Spinal cord (tissue), 10 donors: ENCODE results near the gene CDK11B. TPM values are rescaled to one million over a fixed set of nuclear protein-coding genes. Genes with fewer than 3 reads are reported as not detected.
"Not testable (repeated sequence)": the region's sequence is repeated elsewhere in the genome, so short reads cannot be mapped to it uniquely, and the experiment has no call there.

Experiments
- DNase-seq, 6 donors: peaks; one replicate each; pipeline versions ENCODE4 v3.0.0 to v3.0.0-alpha.2; 2013 to 2015; ENCODE audit warnings: low spot score in 6 of 6, low read depth in 4 of 6
- H3K27ac ChIP-seq: one replicate; pipeline ENCODE4 v1.5.1; 2013; ENCODE audit warnings: low read depth, low read length, control low read depth
- H3K27me3 ChIP-seq: one replicate; pipeline ENCODE4 v1.6.1; 2013; ENCODE audit warnings: low read length; ENCODE audit not compliant: control insufficient read depth, insufficient read depth
- H3K36me3 ChIP-seq: one replicate; pipeline ENCODE4 v1.6.1; 2013; ENCODE audit warnings: low read length; ENCODE audit not compliant: control insufficient read depth, insufficient read depth
- H3K4me1 ChIP-seq: one replicate; pipeline ENCODE4 v1.6.1; 2013; ENCODE audit warnings: low read length; ENCODE audit not compliant: control insufficient read depth, insufficient read depth
- H3K4me3 ChIP-seq: one replicate; pipeline ENCODE4 v1.5.1; 2013; ENCODE audit warnings: low read depth, low read length, control low read depth
- H3K9me3 ChIP-seq: one replicate; pipeline ENCODE4 v1.6.1; 2013; ENCODE audit warnings: low read length; ENCODE audit not compliant: control insufficient read depth, insufficient read depth
- WGBS: methylation state at CpG from one replicate; pipeline ENCODE4 v1.1.5; 2013; ENCODE audit warnings: missing lambda C conversion rate; ENCODE audit not compliant: insufficient coverage; 5-methylcytosine and 5-hydroxymethylcytosine counted together
- polyA plus RNA-seq, 2 donors: library from polyadenylated mRNA; unstranded; fragments of 120-200 nt; gene quantifications; one replicate each; pipeline ENCODE4 v1.2.1, GENCODE V29; 2013; ENCODE audit not compliant: insufficient read length in 2 of 2
- total RNA-seq, 2 donors: library from RNA; depleted of rRNA in 1 of 2; stranded (reverse); fragments of 120-200 nt in 1 of 2; fragments of >200 nt in 1 of 2; gene quantifications; one replicate each; pipeline versions ENCODE4 v1.2.3 to v1.2.4, GENCODE V29; 2013 to 2014
- donor health status: healthy.

Gene CDK11B
- total and polyA plus RNA-seq, 4 donors, result 7.0 to 44.5 (median 29.6) TPM

DNA sequence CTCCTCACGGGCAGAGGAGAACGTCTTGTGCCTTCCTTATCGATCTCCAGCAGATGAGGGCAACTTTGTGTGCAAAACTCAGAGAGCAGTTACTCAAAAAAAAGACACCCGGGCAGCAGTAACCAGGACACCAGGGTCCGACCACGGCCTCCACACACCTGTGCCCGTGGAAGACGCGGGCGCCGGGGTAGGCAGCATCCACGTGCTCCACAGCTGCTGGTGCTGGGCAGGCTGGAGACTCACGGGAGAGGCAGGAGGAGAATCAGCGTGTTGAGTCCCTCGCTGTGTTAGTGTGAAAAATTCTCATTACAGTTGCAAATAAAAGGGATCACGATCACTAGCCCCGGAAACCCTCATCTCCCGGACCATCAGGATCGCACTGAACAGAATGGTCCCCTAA is 40.3 kb upstream of the CDK11B start:
- no CpG with 5 or more reads among the region's 19 CpGs for WGBS
- H3K27me3 ChIP-seq, H3K4me3 ChIP-seq, H3K27ac ChIP-seq, H3K4me1 ChIP-seq, H3K9me3 ChIP-seq, DNase-seq, H3K36me3 ChIP-seq: not testable (repeated sequence)

DNA sequence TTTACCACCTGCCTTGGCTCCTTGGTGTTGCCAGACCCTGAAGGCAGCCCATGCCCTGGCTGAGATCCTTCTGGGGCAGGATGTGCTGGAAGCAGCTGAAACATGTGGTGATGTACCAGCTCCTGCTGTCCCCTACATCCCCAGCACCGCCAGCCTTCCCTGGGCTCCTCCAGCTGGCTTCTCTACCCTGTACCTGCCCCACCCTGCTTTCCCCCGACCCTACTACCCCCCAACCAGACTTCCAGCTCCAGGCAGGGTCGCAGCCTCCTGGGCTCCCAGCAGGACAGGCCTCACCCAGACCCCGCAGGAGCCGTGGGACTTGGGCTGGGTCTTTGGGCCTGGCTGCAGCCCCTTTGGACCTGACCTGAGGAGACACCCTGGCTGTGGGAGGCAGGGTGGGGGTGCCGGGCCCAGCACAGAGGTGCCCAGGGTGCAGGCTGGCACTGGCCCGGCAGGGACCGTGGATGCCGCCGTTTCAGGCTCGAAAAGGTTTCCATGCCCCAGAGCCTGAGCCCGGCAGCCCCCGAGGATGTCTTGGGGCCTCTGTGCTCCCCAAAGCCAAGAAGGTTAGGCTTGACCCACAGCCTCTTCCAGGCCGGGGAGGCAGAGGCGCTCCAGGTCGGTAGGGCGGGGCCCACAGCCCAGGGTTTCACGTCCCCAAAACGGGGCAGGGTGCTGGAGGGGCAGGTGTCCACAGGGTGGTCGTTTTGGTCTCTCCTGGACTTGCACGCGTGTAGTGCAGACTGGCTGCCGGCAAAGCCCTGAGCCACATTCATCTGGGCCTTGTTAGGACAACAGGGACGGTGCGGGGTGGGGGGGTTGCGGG is 38.8 kb upstream of the CDK11B start:
- H3K36me3 ChIP-seq, H3K4me1 ChIP-seq, DNase-seq, H3K9me3 ChIP-seq, H3K27ac ChIP-seq, H3K4me3 ChIP-seq, H3K27me3 ChIP-seq: not testable (repeated sequence)
- 85% methylated on average over 7 of the region's 26 CpGs for WGBS

DNA sequence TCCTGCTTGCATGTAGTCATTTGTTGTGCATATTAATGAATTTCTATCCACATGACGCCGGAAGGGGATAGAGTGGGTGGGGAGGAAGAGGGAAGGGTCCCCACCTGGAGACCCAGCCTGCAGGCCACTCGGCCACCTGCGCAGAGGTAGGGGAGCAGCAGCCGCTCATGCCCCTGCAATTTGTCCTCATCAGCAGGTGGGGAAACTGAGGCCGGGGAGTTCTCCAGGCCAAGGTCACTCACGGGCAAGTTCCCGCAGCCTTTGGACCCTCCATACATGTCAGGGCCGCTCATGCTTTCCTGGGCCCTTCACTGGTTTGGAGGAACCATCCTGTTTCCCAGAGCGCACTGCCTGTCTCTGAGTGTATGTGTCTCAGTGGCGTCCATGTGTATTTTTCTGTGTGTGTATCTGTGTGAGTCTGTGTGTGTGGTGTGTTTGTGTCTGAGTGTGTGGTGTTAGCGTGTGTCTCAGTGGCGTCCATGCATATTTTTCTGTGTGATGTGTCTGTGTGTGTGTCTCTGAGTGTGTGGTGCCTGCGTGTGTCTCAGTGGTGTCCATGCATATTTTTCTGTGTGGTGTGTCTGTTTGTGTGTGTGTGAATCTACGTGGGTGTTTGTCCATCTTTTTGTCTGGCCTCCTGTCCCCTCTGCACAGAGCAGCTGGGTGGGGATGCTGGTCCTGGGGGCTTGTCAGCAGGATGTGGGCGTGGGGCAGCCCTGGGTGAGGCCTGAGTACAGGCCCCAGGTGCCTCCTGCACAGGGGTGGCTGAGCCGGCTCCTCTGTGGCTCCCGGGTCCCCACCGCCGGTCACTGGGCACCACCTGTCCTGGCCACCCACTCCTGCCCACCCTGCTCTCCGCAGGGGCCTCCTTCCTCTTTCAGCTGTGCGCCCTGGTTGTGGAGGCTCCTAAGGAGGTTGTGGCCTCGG is 37.9 kb upstream of the CDK11B start:
- H3K27me3 ChIP-seq, H3K9me3 ChIP-seq, H3K4me3 ChIP-seq, H3K4me1 ChIP-seq, H3K36me3 ChIP-seq, DNase-seq, H3K27ac ChIP-seq: not testable (repeated sequence)
- 98% methylated on average over 8 of the region's 23 CpGs for WGBS

DNA sequence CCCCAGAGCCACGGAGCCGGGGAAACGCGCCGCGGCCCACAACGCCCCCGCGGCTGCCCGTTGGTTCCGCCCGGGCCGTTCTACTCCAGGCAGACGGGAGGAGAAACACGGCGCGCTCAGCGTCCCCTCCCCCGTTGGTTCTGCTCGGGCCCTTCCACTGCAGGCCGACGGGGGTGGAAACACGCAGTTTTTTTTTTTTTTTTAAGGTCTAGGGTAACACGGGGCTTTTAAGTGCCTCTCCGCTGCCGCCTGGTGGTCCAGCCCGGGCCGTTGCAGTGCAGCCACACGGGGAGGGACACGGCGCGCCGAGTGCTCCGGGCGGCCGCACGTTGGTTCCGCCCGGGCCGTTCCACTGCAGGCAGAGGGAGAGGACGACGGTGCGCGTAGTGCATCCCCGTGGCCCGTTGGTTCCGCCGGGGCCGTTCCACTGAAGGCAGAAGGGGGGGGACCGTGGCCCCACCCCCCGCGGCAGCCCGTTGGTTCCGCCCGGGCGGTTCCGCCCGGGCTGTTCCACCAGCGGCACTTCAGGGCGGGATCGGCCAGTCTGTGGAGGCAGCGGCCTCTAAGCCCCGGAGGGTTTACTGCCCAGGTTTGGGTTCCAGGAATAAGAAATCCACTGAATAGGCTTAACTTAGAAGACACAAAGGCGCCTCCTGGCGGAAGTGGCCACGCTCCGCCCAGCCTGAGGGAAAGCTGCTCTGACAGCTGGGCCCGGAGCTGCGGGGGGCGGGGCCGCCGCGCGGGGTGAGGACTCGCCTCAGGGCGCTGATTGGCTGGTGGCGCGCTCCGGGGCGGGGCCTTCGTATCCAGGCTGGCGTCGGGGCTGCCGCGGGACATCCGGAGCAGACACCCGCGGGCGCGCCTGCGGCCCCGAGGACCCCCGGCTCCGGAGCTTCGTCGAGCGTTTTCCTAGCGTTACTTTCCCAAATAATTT is 34.2 kb upstream of the CDK11B start, which contains the start of gene SLC35E2B:
TSS of gene SLC35E2B (minus strand) at position 82 of the 934 bp plus-strand sequence. CDS start 16,096 bp downstream, outside the sequence.
- H3K4me1 ChIP-seq, H3K9me3 ChIP-seq, H3K36me3 ChIP-seq, H3K27me3 ChIP-seq: not testable (repeated sequence)
- H3K27ac ChIP-seq, result peak within 1 kb of the TSS; percentile 92
- H3K4me3 ChIP-seq, result peak within 1 kb of the TSS; percentile 51
- DNase-seq, result peak; percentile 53 to 98 (median 82)
- 0% methylated on average over 12 of the region's 98 CpGs for WGBS

DNA sequence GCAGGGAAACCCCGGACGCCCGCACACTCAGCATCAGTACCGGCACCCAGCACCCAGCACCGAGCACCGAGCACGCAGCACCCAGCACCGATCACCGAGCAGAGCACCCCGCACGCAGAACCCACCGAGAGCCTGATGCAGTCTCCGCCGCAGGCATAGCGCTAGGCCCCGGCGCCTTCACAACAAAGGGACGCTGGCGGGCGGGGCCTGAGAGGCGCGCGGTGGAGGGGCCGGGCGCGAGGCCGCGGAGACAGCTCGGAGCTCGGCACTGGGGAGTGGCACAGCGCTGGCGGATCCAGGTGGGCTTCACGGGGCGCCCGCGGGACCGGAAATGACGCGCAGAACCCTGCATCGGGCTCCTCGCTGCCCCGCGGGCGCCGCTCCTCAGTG is 33.5 kb upstream of the CDK11B start:
- H3K4me1 ChIP-seq, H3K27me3 ChIP-seq, H3K9me3 ChIP-seq, H3K36me3 ChIP-seq: not testable (repeated sequence)
- WGBS, result 0% methylated on average over 14 of the region's 45 CpGs
- peak overlapping the region; percentile 51 for H3K4me3 ChIP-seq
- DNase-seq, result peak in 5 of 6 donors; percentile 6 to 91 (median 29)
- H3K27ac ChIP-seq, result peak overlapping the region; percentile 92

DNA sequence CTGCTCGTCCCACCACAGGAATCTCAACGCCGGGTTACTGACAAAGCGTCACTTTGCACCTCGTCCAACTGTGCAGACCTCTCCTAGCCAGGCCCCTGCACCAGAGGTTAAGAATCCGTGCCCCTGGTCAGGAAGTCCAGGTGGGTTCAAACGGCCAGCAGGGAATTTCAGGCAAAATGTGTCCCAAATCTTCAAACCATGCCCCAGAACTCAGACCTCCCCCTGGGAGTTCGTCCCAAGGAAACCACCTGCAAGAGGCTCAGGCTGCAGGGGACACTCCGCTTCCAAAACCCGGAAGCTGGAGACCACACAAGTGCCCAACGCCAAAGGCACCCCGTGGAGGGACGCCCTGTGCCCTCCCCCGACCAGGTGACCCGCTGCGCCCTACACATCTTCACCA is 32.6 kb upstream of the CDK11B start:
- Histone ChIP-seq H3K4me3 (peak overlapping the region; percentile 12), H3K36me3 (peaks cover 12% of the 10 kb centered on the region)
- H3K9me3 ChIP-seq, H3K27ac ChIP-seq, DNase-seq, H3K4me1 ChIP-seq, H3K27me3 ChIP-seq: not testable (repeated sequence)
- no CpG with 5 or more reads among the region's 16 CpGs for WGBS

DNA sequence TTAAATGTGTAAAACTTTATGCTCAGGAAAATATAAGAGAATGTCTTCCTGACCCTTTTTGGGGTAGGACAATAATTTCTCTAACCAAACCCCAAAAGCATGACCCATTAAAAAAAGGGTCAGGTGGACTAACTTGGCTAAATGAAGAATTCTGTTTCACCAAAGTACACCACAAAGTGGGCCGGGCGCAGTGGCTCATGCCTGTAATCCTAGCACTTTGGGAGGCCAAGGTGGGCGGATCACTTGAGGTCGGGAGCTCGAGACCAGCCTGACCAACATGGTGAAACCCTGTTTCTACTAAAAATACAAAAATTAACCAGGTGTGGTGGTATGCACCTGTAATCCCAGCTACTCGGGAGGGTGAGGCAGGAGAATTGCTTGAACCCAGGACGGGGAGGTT is 30.7 kb upstream of the CDK11B start:
- H3K4me1 ChIP-seq, DNase-seq, H3K27ac ChIP-seq, H3K4me3 ChIP-seq, H3K9me3 ChIP-seq, H3K27me3 ChIP-seq: not testable (repeated sequence)
- H3K36me3 ChIP-seq, result peaks cover 17% of the 10 kb centered on the region
- 100% methylated on average over 2 of the region's 7 CpGs for WGBS

DNA sequence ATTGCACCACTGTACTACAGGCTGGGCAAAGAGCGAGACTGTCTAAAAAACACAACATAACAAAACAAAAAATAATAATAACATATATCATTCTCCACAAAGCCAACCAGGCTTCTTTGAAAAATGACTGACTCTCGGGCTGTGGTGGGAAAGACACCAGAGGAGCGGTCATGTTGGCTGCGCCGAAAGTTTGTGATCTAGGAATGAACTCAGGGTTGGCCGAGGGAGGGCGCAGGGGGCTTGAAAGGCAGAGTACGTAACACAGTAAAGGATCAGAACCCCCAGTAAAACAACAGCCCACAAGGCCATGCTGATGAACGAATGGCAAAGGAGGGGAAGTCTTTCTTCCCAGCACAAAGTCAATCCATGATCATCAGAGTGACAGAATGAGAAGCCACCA is 29.0 kb upstream of the CDK11B start:
- Histone ChIP-seq H3K4me3 (no peak overlapping the region), H3K27ac (no peak overlapping the region), H3K27me3 (no peaks in the 10 kb centered on the region), H3K4me1 (peaks cover 8% of the 10 kb centered on the region), H3K36me3 (peaks cover 30% of the 10 kb centered on the region), H3K9me3 (no peaks in the 10 kb centered on the region)
- no peak for DNase-seq
- no CpG with 5 or more reads among the region's 9 CpGs for WGBS

DNA sequence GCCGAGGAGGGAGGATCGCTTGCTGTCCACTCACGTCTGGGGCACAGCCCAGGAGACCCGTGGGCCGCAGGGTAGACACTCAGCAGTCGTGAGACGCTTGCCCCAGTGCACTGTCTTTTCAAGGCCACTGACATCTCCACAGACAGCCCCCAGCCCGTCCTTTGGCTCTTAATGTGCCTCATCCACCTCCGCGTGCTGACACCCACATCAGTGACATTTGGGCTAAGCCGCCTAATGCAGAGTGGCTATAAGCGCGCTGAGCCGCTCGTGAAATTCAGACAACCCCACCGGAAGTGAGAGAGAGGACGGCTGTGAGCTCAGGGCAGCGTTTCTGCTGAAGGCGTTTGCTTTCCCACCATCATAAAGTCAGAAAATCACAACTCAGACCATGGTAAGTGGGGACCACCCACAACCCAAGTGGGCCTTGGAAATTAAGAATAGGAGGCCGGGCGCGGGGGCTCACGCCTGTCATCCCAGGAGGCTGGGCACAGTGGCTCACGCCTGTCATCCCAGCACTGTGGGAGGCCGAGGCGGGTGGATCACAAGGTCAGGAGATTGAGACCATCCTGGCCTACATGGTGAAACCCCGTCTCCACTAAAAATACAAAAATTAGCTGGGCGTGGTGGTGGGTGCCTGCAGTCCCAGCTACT is 25.4 kb upstream of the CDK11B start:
- peaks cover 38% of the 10 kb centered on the region for H3K36me3 ChIP-seq
- H3K4me3 ChIP-seq, result no peak overlapping the region
- no peaks in the 10 kb centered on the region for H3K27me3 ChIP-seq
- H3K27ac ChIP-seq, result no peak overlapping the region
- no peak for DNase-seq
- peaks cover 8% of the 10 kb centered on the region for H3K4me1 ChIP-seq
- WGBS, result 79% methylated on average over 21 of the region's 28 CpGs
- H3K9me3 ChIP-seq, result no peaks in the 10 kb centered on the region
